ENCODE results near the gene LPAR1.
"Not testable (repeated sequence)": the region's sequence is repeated elsewhere in the genome, so short reads cannot be mapped to it uniquely, and the experiment has no call there.

DNA sequence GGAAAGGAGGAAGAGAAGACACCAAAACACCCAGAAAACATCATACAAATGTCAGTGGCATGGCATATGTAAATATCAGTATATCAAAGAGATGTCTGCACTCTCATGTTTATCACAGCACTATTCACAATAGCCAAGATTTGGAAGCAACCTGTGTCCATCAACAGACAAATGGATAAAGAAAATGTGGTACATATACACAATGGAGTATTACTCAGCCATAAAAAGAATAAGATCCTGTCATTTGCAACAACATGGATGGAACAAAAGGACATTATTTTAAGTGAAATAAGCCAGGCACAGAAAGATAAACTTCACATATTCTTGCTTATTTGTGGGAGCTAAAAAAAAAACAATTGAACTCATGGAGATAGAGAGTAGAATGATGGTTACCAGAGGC is 213.1 kb downstream of the LPAR1 start:
- not testable (repeated sequence) for TF ChIP-seq ZNF219 (CRISPR knock-in tag; IDR thresholded peaks at IDR 0.05; ENCODE audit: borderline replicate concordance); ETV6 (CRISPR knock-in tag; IDR thresholded peaks at IDR 0.05); EMX1 (CRISPR knock-in tag; IDR thresholded peaks at IDR 0.05); NFE2L1 (CRISPR knock-in tag; IDR thresholded peaks at IDR 0.05); NFATC4 (CRISPR knock-in tag; IDR thresholded peaks at IDR 0.05)
- TF ChIP-seq, protein P1, sequence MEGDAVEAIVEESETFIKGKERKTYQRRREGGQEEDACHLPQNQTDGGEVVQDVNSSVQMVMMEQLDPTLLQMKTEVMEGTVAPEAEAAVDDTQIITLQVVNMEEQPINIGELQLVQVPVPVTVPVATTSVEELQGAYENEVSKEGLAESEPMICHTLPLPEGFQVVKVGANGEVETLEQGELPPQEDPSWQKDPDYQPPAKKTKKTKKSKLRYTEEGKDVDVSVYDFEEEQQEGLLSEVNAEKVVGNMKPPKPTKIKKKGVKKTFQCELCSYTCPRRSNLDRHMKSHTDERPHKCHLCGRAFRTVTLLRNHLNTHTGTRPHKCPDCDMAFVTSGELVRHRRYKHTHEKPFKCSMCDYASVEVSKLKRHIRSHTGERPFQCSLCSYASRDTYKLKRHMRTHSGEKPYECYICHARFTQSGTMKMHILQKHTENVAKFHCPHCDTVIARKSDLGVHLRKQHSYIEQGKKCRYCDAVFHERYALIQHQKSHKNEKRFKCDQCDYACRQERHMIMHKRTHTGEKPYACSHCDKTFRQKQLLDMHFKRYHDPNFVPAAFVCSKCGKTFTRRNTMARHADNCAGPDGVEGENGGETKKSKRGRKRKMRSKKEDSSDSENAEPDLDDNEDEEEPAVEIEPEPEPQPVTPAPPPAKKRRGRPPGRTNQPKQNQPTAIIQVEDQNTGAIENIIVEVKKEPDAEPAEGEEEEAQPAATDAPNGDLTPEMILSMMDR (IDR thresholded peaks at IDR 0.05) = not testable (repeated sequence)
- TF ChIP-seq, protein P2, sequence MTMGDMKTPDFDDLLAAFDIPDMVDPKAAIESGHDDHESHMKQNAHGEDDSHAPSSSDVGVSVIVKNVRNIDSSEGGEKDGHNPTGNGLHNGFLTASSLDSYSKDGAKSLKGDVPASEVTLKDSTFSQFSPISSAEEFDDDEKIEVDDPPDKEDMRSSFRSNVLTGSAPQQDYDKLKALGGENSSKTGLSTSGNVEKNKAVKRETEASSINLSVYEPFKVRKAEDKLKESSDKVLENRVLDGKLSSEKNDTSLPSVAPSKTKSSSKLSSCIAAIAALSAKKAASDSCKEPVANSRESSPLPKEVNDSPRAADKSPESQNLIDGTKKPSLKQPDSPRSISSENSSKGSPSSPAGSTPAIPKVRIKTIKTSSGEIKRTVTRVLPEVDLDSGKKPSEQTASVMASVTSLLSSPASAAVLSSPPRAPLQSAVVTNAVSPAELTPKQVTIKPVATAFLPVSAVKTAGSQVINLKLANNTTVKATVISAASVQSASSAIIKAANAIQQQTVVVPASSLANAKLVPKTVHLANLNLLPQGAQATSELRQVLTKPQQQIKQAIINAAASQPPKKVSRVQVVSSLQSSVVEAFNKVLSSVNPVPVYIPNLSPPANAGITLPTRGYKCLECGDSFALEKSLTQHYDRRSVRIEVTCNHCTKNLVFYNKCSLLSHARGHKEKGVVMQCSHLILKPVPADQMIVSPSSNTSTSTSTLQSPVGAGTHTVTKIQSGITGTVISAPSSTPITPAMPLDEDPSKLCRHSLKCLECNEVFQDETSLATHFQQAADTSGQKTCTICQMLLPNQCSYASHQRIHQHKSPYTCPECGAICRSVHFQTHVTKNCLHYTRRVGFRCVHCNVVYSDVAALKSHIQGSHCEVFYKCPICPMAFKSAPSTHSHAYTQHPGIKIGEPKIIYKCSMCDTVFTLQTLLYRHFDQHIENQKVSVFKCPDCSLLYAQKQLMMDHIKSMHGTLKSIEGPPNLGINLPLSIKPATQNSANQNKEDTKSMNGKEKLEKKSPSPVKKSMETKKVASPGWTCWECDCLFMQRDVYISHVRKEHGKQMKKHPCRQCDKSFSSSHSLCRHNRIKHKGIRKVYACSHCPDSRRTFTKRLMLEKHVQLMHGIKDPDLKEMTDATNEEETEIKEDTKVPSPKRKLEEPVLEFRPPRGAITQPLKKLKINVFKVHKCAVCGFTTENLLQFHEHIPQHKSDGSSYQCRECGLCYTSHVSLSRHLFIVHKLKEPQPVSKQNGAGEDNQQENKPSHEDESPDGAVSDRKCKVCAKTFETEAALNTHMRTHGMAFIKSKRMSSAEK (CRISPR knock-in tag; IDR thresholded peaks at IDR 0.05; ENCODE audit: borderline replicate concordance) = not testable (repeated sequence)
- TF ChIP-seq, protein P3, sequence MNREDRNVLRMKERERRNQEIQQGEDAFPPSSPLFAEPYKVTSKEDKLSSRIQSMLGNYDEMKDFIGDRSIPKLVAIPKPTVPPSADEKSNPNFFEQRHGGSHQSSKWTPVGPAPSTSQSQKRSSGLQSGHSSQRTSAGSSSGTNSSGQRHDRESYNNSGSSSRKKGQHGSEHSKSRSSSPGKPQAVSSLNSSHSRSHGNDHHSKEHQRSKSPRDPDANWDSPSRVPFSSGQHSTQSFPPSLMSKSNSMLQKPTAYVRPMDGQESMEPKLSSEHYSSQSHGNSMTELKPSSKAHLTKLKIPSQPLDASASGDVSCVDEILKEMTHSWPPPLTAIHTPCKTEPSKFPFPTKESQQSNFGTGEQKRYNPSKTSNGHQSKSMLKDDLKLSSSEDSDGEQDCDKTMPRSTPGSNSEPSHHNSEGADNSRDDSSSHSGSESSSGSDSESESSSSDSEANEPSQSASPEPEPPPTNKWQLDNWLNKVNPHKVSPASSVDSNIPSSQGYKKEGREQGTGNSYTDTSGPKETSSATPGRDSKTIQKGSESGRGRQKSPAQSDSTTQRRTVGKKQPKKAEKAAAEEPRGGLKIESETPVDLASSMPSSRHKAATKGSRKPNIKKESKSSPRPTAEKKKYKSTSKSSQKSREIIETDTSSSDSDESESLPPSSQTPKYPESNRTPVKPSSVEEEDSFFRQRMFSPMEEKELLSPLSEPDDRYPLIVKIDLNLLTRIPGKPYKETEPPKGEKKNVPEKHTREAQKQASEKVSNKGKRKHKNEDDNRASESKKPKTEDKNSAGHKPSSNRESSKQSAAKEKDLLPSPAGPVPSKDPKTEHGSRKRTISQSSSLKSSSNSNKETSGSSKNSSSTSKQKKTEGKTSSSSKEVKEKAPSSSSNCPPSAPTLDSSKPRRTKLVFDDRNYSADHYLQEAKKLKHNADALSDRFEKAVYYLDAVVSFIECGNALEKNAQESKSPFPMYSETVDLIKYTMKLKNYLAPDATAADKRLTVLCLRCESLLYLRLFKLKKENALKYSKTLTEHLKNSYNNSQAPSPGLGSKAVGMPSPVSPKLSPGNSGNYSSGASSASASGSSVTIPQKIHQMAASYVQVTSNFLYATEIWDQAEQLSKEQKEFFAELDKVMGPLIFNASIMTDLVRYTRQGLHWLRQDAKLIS (CRISPR knock-in tag; IDR thresholded peaks at IDR 0.05; ENCODE audit: borderline replicate concordance) = not testable (repeated sequence)
